WI38 (cell line): ENCODE measurements around the gene CFAP97.
"Not testable (repeated sequence)": the region's sequence is repeated elsewhere in the genome, so short reads cannot be mapped to it uniquely, and the experiment has no call there.

Experiments used
- H3K4me3 ChIP-seq: 2 replicates; pipeline ENCODE4 v1.5.1; 2011; ENCODE audit warnings: low read depth, mild to moderate bottlenecking, control low read depth, low read length
- CTCF ChIP-seq: IDR thresholded peaks from 2 replicates; pipeline ENCODE4 v1.5.1; 2012; ENCODE audit warnings: low read depth, mild to moderate bottlenecking, control low read depth, low read length

The CFAP97 gene

GRCh38 chr4:185205697-185206342, 2.0 kb upstream of the CFAP97 start:
- H3K4me3 ChIP-seq, result no peak overlapping the region
- TF ChIP-seq CTCF, result no peak

GRCh38 chr4:185205073-185205472, 1.3 kb upstream of the CFAP97 start:
- not testable (repeated sequence) for H3K4me3 ChIP-seq

GRCh38 chr4:185204238-185204910, 574 bp upstream of the CFAP97 start:
- no peak for TF ChIP-seq CTCF
- peak overlapping the region; percentile 71 for H3K4me3 ChIP-seq

GRCh38 chr4:185202984-185203485, 765 bp downstream of the CFAP97 start:
- TF ChIP-seq CTCF, result no peak

GRCh38 chr4:185201977-185202962, 1.5 kb downstream of the CFAP97 start:
- TF ChIP-seq CTCF, result no peak
- peak overlapping the region; percentile 71 for H3K4me3 ChIP-seq

More at GRCh38 chr4:185202984-185203485, 765 bp downstream of the CFAP97 start:
- H3K4me3 ChIP-seq, result peak overlapping the region; percentile 71

GRCh38 chr4:185198189-185198588, 5.6 kb downstream of the CFAP97 start:
- not testable (repeated sequence) for H3K4me3 ChIP-seq

GRCh38 chr4:185196437-185196836, 7.4 kb downstream of the CFAP97 start:
- TF ChIP-seq CTCF, result no peak
- H3K4me3 ChIP-seq, result no peak overlapping the region
